DMS 273 (cell line): ENCODE measurements around the gene DNAJA3.

Experiments
- DNase-seq: peaks from one replicate; lab custom pipeline; 2025; ENCODE audit not compliant: unreplicated experiment; lab: John Stamatoyannopoulos, UW

Gene DNAJA3

GRCh38 chr16:4425378-4426020 is at the start of gene DNAJA3:
Gene DNAJA3, plus strand, starts transcription at chr16:4425868. Its CDS starts 14 bp downstream, at chr16:4425882.
- peak; percentile 98 for DNase-seq

GRCh38 chr16:4376126-4376892 is 49.4 kb upstream of the DNAJA3 start:
- peak; percentile 37 for DNase-seq

- no peak for DNase-seq
Measured at GRCh38 chr16:4376893-4377572, 48.6 kb upstream of the DNAJA3 start.

DNA sequence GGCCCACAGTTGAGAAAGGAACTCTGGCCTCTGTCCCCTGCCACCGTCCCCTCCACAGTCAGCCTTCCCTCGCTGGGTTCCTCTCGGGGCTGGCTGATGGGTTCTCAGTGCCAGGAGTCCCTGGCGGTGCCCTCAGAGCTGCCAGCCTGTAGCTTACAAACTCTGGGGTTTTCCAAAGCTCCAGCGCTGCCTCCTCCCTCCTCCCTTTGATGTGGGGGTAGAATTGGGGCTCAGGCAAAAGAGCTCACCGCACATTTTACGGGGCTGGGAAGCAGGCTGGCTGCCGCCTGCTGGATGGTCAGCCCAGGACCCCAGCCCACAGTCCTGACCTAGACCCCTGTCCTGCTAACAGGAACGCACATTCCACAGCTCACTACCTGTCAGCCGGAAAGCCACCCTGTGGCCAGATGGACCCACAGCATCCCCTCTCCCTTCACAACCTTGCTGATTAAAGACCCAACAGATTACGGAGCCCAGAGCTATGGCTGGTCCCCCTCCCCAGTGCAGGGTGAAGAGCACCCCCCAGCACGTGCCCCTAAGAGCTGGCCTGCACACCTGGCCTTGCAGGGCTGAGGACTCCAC is 48.0 kb upstream of the DNAJA3 start:
- DNase-seq = peak; percentile 46

GRCh38 chr16:4378161-4378666 is 47.5 kb upstream of the DNAJA3 start:
- no peak for DNase-seq

DNA sequence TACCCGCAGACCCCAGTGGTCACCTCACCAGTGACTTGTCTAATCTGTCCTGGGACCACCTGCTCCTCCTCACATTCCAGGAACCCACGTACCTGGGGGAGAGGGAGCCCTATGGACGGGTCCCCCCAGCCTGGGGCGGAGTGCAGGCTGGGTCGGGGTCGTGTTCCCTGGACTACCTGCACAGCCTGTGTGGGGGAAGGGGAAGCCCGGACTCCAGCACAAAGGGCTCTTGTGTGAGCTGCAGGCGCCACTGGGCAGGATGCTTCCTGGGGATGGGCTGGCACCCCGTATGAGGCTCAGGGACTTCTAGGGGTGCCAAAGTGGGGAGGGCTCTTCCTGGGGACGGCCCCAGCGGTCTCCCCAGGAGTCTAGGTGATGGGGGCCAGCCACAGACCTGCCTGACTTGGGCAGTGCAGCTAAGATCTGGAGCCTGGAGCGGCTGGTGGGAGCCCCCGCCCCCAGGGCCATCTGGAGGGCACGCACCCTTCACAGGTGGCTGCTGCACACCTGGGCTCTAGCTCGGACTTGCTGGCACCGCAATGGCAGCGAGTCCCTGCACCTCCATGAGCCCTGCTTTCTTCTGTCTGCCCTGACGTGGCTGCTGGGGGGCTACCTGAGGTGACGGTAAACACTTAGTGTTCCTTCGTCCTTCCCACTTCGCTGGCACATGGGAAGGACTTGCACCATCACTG is 46.5 kb upstream of the DNAJA3 start:
- no peak for DNase-seq

- no peak for DNase-seq
Measured at GRCh38 chr16:4380119-4381063, 45.3 kb upstream of the DNAJA3 start.

DNA sequence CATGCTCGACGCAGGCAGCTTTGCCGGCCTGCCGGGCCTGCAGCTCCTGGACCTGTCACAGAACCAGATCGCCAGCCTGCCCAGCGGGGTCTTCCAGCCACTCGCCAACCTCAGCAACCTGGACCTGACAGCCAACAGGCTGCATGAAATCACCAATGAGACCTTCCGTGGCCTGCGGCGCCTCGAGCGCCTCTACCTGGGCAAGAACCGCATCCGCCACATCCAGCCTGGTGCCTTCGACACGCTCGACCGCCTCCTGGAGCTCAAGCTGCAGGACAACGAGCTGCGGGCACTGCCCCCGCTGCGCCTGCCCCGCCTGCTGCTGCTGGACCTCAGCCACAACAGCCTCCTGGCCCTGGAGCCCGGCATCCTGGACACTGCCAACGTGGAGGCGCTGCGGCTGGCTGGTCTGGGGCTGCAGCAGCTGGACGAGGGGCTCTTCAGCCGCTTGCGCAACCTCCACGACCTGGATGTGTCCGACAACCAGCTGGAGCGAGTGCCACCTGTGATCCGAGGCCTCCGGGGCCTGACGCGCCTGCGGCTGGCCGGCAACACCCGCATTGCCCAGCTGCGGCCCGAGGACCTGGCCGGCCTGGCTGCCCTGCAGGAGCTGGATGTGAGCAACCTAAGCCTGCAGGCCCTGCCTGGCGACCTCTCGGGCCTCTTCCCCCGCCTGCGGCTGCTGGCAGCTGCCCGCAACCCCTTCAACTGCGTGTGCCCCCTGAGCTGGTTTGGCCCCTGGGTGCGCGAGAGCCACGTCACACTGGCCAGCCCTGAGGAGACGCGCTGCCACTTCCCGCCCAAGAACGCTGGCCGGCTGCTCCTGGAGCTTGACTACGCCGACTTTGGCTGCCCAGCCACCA is 44.4 kb upstream of the DNAJA3 start:
- DNase-seq = no peak

DNA sequence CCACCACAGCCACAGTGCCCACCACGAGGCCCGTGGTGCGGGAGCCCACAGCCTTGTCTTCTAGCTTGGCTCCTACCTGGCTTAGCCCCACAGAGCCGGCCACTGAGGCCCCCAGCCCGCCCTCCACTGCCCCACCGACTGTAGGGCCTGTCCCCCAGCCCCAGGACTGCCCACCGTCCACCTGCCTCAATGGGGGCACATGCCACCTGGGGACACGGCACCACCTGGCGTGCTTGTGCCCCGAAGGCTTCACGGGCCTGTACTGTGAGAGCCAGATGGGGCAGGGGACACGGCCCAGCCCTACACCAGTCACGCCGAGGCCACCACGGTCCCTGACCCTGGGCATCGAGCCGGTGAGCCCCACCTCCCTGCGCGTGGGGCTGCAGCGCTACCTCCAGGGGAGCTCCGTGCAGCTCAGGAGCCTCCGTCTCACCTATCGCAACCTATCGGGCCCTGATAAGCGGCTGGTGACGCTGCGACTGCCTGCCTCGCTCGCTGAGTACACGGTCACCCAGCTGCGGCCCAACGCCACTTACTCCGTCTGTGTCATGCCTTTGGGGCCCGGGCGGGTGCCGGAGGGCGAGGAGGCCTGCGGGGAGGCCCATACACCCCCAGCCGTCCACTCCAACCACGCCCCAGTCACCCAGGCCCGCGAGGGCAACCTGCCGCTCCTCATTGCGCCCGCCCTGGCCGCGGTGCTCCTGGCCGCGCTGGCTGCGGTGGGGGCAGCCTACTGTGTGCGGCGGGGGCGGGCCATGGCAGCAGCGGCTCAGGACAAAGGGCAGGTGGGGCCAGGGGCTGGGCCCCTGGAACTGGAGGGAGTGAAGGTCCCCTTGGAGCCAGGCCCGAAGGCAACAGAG is 43.5 kb upstream of the DNAJA3 start:
- no peak for DNase-seq

- DNase-seq = no peak
Measured at GRCh38 chr16:4382795-4383357, 42.8 kb upstream of the DNAJA3 start.

- DNase-seq = no peak
Measured at GRCh38 chr16:4383591-4384444, 41.9 kb upstream of the DNAJA3 start.

GRCh38 chr16:4384509-4384942 is 41.1 kb upstream of the DNAJA3 start:
- no peak for DNase-seq

GRCh38 chr16:4385066-4385788 is 40.4 kb upstream of the DNAJA3 start:
- no peak for DNase-seq

- DNase-seq = no peak
Measured at GRCh38 chr16:4385789-4386450, 39.7 kb upstream of the DNAJA3 start.

DNA sequence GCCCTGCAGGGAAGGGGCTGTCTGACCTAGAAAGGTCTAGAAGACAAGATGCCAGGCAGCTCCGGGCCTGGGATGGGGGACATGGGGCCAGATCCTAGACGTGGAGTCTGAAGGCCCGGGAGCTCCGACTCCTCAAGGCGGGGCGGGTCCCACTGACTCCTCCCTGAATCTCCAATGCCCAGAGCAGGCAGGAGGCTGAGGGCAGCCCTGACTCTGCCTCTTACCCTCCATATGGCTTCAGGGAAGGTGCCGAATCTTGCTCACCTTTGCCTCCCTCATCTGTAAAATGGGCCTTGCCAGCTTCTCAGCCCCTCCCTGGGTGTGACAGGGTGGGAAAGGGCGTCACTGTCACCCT is 39.2 kb upstream of the DNAJA3 start:
- DNase-seq = peak; percentile 28
